Thyroid gland (tissue), 4 donors: ENCODE measurements around the gene PWP1.
"Not testable (repeated sequence)": the region's sequence is repeated elsewhere in the genome, so short reads cannot be mapped to it uniquely, and the experiment has no call there.

ENCODE experiments used
- POLR2A ChIP-seq, 2 donors: fragments of 450-650 bp; IDR thresholded peaks; one replicate each; pipeline ENCODE4 v1.6.1; 2017; ENCODE audit warnings: antibody characterized with exemption in 2 of 2, mild to moderate bottlenecking in 2 of 2, moderate library complexity in 1 of 2
- TF ChIP-seq, protein P1 (sequence below), 6 experiments: fragments of 200-600 bp in 3 of 6; fragments of 450-650 bp in 3 of 6; sonication (generic) in 3 of 6; IDR thresholded peaks; one replicate each; pipeline ENCODE4 v1.5.1; 2016 to 2019; ENCODE audit warnings: antibody characterized with exemption in 6 of 6, mild to moderate bottlenecking in 2 of 6, inconsistent platforms in 1 of 6, moderate library complexity in 1 of 6

DNA sequence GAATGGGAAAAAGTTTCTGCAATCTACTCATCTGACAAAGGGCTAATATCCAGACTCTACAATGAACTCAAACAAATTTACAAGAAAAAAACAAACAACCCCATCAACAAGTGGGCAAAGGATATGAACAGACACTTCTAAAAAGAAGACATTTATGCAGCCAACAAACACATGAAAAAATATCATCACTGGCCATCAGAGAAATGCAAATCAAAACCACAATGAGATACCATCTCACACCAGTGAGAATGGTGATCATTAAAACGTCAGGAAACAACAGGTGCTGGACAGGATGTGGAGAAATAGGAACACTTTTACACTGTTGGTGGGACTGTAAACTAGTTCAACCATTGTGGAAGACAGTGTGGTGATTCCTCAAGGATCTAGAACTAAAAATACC, 41.7 kb downstream of the PWP1 start:
- TF ChIP-seq, protein P1, sequence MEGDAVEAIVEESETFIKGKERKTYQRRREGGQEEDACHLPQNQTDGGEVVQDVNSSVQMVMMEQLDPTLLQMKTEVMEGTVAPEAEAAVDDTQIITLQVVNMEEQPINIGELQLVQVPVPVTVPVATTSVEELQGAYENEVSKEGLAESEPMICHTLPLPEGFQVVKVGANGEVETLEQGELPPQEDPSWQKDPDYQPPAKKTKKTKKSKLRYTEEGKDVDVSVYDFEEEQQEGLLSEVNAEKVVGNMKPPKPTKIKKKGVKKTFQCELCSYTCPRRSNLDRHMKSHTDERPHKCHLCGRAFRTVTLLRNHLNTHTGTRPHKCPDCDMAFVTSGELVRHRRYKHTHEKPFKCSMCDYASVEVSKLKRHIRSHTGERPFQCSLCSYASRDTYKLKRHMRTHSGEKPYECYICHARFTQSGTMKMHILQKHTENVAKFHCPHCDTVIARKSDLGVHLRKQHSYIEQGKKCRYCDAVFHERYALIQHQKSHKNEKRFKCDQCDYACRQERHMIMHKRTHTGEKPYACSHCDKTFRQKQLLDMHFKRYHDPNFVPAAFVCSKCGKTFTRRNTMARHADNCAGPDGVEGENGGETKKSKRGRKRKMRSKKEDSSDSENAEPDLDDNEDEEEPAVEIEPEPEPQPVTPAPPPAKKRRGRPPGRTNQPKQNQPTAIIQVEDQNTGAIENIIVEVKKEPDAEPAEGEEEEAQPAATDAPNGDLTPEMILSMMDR (IDR thresholded peaks at IDR 0.05) = not testable (repeated sequence)
- TF ChIP-seq POLR2A (IDR thresholded peaks at IDR 0.05) = not testable (repeated sequence)
